Astrocyte (in vitro differentiated cells and primary cell): ENCODE results near the gene ANKS3. TPM values are rescaled to one million over a fixed set of nuclear protein-coding genes. Genes with fewer than 3 reads are reported as not detected.

Experiments
- DNase-seq: peaks from one replicate; pipeline ENCODE4 v3.0.0-alpha.2; 2010; ENCODE audit warnings: low read depth
- FAIRE-seq: peaks from 2 replicates; lab custom pipeline; 2011; peaks lifted over from hg19 to GRCh38; lab: Jason Lieb, UNC
- H2AFZ ChIP-seq: 2 replicates; pipeline ENCODE4 v1.6.0; 2012; ENCODE audit warnings: low read depth, low read length, inconsistent platforms
- H3K27ac ChIP-seq: 2 replicates; pipeline ENCODE4 v1.5.1; 2011; ENCODE audit warnings: low read depth, low read length, inconsistent platforms
- H3K27me3 ChIP-seq: 2 replicates; pipeline ENCODE4 v1.6.0; 2011; ENCODE audit warnings: low read length, inconsistent platforms; ENCODE audit not compliant: insufficient read depth
- H3K36me3 ChIP-seq: 2 replicates; pipeline ENCODE4 v1.5.1; 2011; ENCODE audit warnings: low read length, inconsistent platforms; ENCODE audit not compliant: insufficient read depth
- H3K4me1 ChIP-seq: 2 replicates; pipeline ENCODE4 v1.5.1; 2011; ENCODE audit warnings: low read length, inconsistent platforms; ENCODE audit not compliant: insufficient read depth
- H3K4me2 ChIP-seq: 2 replicates; pipeline ENCODE4 v1.6.0; 2012; ENCODE audit warnings: low read length, inconsistent platforms
- H3K4me3 ChIP-seq: 2 replicates; pipeline ENCODE4 v1.5.1; 2011; ENCODE audit warnings: low read depth, mild to moderate bottlenecking, low read length, inconsistent platforms; ENCODE audit not compliant: insufficient read depth
- H3K79me2 ChIP-seq: 2 replicates; pipeline ENCODE4 v1.6.0; 2012; ENCODE audit warnings: mild to moderate bottlenecking, low read length, inconsistent platforms; ENCODE audit not compliant: insufficient read depth
- H3K9ac ChIP-seq: 2 replicates; pipeline ENCODE4 v1.6.0; 2012; ENCODE audit warnings: mild to moderate bottlenecking, low read length, inconsistent platforms
- H3K9me3 ChIP-seq: 2 replicates; pipeline ENCODE4 v1.5.1; 2012; ENCODE audit warnings: low read depth, mild to moderate bottlenecking, low read length, inconsistent platforms; ENCODE audit not compliant: insufficient read depth
- H4K20me1 ChIP-seq: 2 replicates; pipeline ENCODE4 v1.6.0; 2012; ENCODE audit warnings: low read length, inconsistent platforms; ENCODE audit not compliant: insufficient read depth
- H3K27ac Mint-ChIP-seq: one replicate; pipeline ENCODE4 v1.8.0; 2021; ENCODE audit warnings: mild to moderate bottlenecking, mixed read lengths; ENCODE audit not compliant: unreplicated experiment
- H3K27me3 Mint-ChIP-seq: one replicate; pipeline ENCODE4 v1.8.0; 2021; ENCODE audit warnings: low read depth, mixed read lengths; ENCODE audit not compliant: unreplicated experiment
- H3K36me3 Mint-ChIP-seq: one replicate; pipeline ENCODE4 v1.8.0; 2021; ENCODE audit warnings: low read depth, mixed read lengths; ENCODE audit not compliant: unreplicated experiment
- H3K4me1 Mint-ChIP-seq: one replicate; pipeline ENCODE4 v1.8.0; 2021; ENCODE audit warnings: low read depth, mixed read lengths; ENCODE audit not compliant: unreplicated experiment
- H3K4me3 Mint-ChIP-seq: one replicate; pipeline ENCODE4 v1.8.0; 2021; ENCODE audit warnings: mild to moderate bottlenecking, moderate library complexity, mixed read lengths; ENCODE audit not compliant: unreplicated experiment
- H3K9me3 Mint-ChIP-seq: one replicate; pipeline ENCODE4 v1.8.0; 2021; ENCODE audit warnings: mild to moderate bottlenecking, mixed read lengths; ENCODE audit not compliant: unreplicated experiment
- CTCF ChIP-seq: IDR thresholded peaks from 2 replicates; pipeline ENCODE4 v1.5.1; 2011; ENCODE audit warnings: low read depth, mild to moderate bottlenecking, inconsistent platforms, low read length, moderate library complexity; ENCODE audit not compliant: insufficient read depth
- EZH2 ChIP-seq: IDR thresholded peaks from 2 replicates; pipeline ENCODE4 v1.6.1; 2012; ENCODE audit warnings: mild to moderate bottlenecking, low read length, inconsistent platforms; ENCODE audit not compliant: insufficient read depth
- total RNA-seq: library from RNA; stranded (reverse); gene quantifications from 2 replicates; pipeline ENCODE4 v1.2.1, GENCODE V29; 2021

The ANKS3 gene
- total RNA-seq, 1 donor from 2014 or later = 27.2 TPM

- Mint-ChIP-seq H3K9me3 (no peaks in the 10 kb centered on the region), H3K36me3 (peaks cover 5% of the 10 kb centered on the region), H3K27ac (no peak overlapping the region), H3K4me3 (no peak overlapping the region), H3K4me1 (no peaks in the 10 kb centered on the region), H3K27me3 (no peaks in the 10 kb centered on the region)
- DNase-seq = no peak
- FAIRE-seq = no peak
- Histone ChIP-seq H3K4me3 (no peak overlapping the region), H3K27me3 (no peaks in the 10 kb centered on the region), H3K9ac (no peak overlapping the region), H3K27ac (no peak overlapping the region), H4K20me1 (peaks cover 30% of the 10 kb centered on the region), H2AFZ (no peak overlapping the region), H3K9me3 (no peaks in the 10 kb centered on the region), H3K4me2 (no peak overlapping the region), H3K79me2 (no peaks in the 10 kb centered on the region), H3K4me1 (peaks cover under 1% of the 10 kb centered on the region), H3K36me3 (no peaks in the 10 kb centered on the region)
- TF ChIP-seq CTCF = no peak
- no peak for TF ChIP-seq EZH2
Measured at GRCh38 chr16:4684058-4684715, 49.9 kb downstream of the ANKS3 start.

GRCh38 chr16:4683255-4684057, 50.6 kb downstream of the ANKS3 start:
- no peak for DNase-seq
- no peak for TF ChIP-seq CTCF
- TF ChIP-seq EZH2 = no peak
- no peak overlapping the region for H3K4me2 ChIP-seq
- no peak overlapping the region for H3K9ac ChIP-seq
- peaks cover 38% of the 10 kb centered on the region for H4K20me1 ChIP-seq
- no peaks in the 10 kb centered on the region for H3K27me3 ChIP-seq
- H2AFZ ChIP-seq = no peak overlapping the region
- peaks cover 3% of the 10 kb centered on the region for H3K4me1 ChIP-seq
- no peak for FAIRE-seq
- H3K9me3 ChIP-seq = no peaks in the 10 kb centered on the region
- Mint-ChIP-seq H3K4me3 (no peak overlapping the region), H3K9me3 (no peaks in the 10 kb centered on the region), H3K27ac (no peak overlapping the region), H3K36me3 (peaks cover 5% of the 10 kb centered on the region), H3K27me3 (no peaks in the 10 kb centered on the region), H3K4me1 (no peaks in the 10 kb centered on the region)
- H3K27ac ChIP-seq = no peak overlapping the region
- no peak overlapping the region for H3K4me3 ChIP-seq
- no peaks in the 10 kb centered on the region for H3K79me2 ChIP-seq
- H3K36me3 ChIP-seq = no peaks in the 10 kb centered on the region
